HG03457 (cell line): ENCODE results near the gene LPCAT2.

Source experiments
- ATAC-seq: cut with Tn5 transposase; IDR thresholded peaks from one replicate; pipeline ENCODE4 v1.9.1; 2021; ENCODE audit warnings: moderate number of reproducible peaks; ENCODE audit not compliant: unreplicated experiment

Gene LPCAT2

GRCh38 chr16:55502801-55503366 lies 6.0 kb upstream of the LPCAT2 start:
- ATAC-seq, result no peak

GRCh38 chr16:55503726-55504550 lies 4.9 kb upstream of the LPCAT2 start:
- no peak for ATAC-seq

GRCh38 chr16:55505333-55506015 lies 3.4 kb upstream of the LPCAT2 start:
- no peak for ATAC-seq

- no peak for ATAC-seq
These were observed 2.8 kb upstream of the LPCAT2 start for GRCh38 chr16:55506083-55506482.

GRCh38 chr16:55506708-55507107 lies 2.2 kb upstream of the LPCAT2 start:
- no peak for ATAC-seq

GRCh38 chr16:55508271-55508921 lies 476 bp upstream of the LPCAT2 start:
- ATAC-seq, result no peak

- no peak for ATAC-seq
These were observed 1.4 kb downstream of the LPCAT2 start for GRCh38 chr16:55510185-55510805.

GRCh38 chr16:55512941-55513340 lies 4.1 kb downstream of the LPCAT2 start:
- no peak for ATAC-seq

- no peak for ATAC-seq
These were observed 4.7 kb downstream of the LPCAT2 start for GRCh38 chr16:55513616-55514015.

GRCh38 chr16:55515111-55515510 lies 6.2 kb downstream of the LPCAT2 start:
- ATAC-seq, result no peak

- no peak for ATAC-seq
These were observed 12.9 kb downstream of the LPCAT2 start for GRCh38 chr16:55521792-55522191.

- ATAC-seq, result no peak
These were observed 17.6 kb downstream of the LPCAT2 start for GRCh38 chr16:55526441-55526840.

GRCh38 chr16:55527885-55528284 lies 19.0 kb downstream of the LPCAT2 start:
- no peak for ATAC-seq

- ATAC-seq, result no peak
These were observed 20.1 kb downstream of the LPCAT2 start for GRCh38 chr16:55529018-55529417.

- no peak for ATAC-seq
These were observed 21.5 kb downstream of the LPCAT2 start for GRCh38 chr16:55530316-55530856.

- no peak for ATAC-seq
These were observed 23.4 kb downstream of the LPCAT2 start for GRCh38 chr16:55532227-55532626.

GRCh38 chr16:55534756-55535155 lies 25.9 kb downstream of the LPCAT2 start:
- ATAC-seq, result no peak

- ATAC-seq, result no peak
These were observed 30.2 kb downstream of the LPCAT2 start for GRCh38 chr16:55539049-55539448.

GRCh38 chr16:55539488-55539887 lies 30.6 kb downstream of the LPCAT2 start:
- no peak for ATAC-seq

GRCh38 chr16:55540221-55540620 lies 31.3 kb downstream of the LPCAT2 start:
- no peak for ATAC-seq
